ENCODE data around the gene TRAF5. TPM values are rescaled to one million over a fixed set of nuclear protein-coding genes. Genes with fewer than 3 reads are reported as not detected.
"Not testable (repeated sequence)": the region's sequence is repeated elsewhere in the genome, so short reads cannot be mapped to it uniquely, and the experiment has no call there.

Gene TRAF5
- total RNA-seq, 2 donors from 2014 or later = 13.9 to 14.5 TPM

GRCh38 chr1:211411639-211412038 lies 85.0 kb downstream of the TRAF5 start:
- Histone ChIP-seq H3K27me3 (no peaks in the 10 kb centered on the region), H3K4me1 (no peaks in the 10 kb centered on the region), H3K9ac (ENCODE audit: low read depth in 2 of 2, low read length in 2 of 2) (no peak overlapping the region), H3K9me3 (no peaks in the 10 kb centered on the region), H3K27ac (no peak overlapping the region), H3K4me3 (no peak overlapping the region), H3K36me3 (no peaks in the 10 kb centered on the region)
- no peak for DNase-seq
- TF ChIP-seq CTCF (IDR thresholded peaks at IDR 0.05) = no peak
- intact Hi-C loops (cut with DNase I) = loop anchor here (10.0 kb wide), 1 partner anchor 63 kb away; no protein-coding TSS in a partner anchor

GRCh38 chr1:211415700-211416099 lies 89.1 kb downstream of the TRAF5 start:
- Histone ChIP-seq H3K36me3 (no peaks in the 10 kb centered on the region), H3K4me3 (peak overlapping the region; percentile 40), H3K27ac (no peak overlapping the region), H3K4me1 (no peaks in the 10 kb centered on the region), H3K9ac (ENCODE audit: low read depth in 2 of 2, low read length in 2 of 2) (no peak overlapping the region), H3K9me3 (no peaks in the 10 kb centered on the region), H3K27me3 (no peaks in the 10 kb centered on the region)
- no peak for TF ChIP-seq CTCF (IDR thresholded peaks at IDR 0.05)
- no peak for DNase-seq
- intact Hi-C loops (cut with DNase I) = loop anchor here (10.0 kb wide), 1 partner anchor 59 kb away; no protein-coding TSS in a partner anchor

- not testable (repeated sequence) for H3K9me3 ChIP-seq, H3K27ac ChIP-seq, H3K4me1 ChIP-seq, H3K36me3 ChIP-seq, H3K27me3 ChIP-seq
- Histone ChIP-seq H3K4me3 (peak overlapping the region; percentile 40), H3K9ac (ENCODE audit: low read depth in 2 of 2, low read length in 2 of 2) (peak overlapping the region in 1 of 2 donors; percentile 17)
- peak; percentile 26 for DNase-seq
- intact Hi-C loops (cut with DNase I) = loop anchor here (10.0 kb wide), 1 partner anchor 59 kb away; no protein-coding TSS in a partner anchor
Observed at GRCh38 chr1:211416246-211416627, 89.6 kb downstream of the TRAF5 start.

- intact Hi-C loops (cut with DNase I) = loop anchor here (10.0 kb wide), 1 partner anchor 58 kb away; no protein-coding TSS in a partner anchor
- H3K4me3 ChIP-seq = peak overlapping the region; percentile 40
Observed at GRCh38 chr1:211416628-211417323, 90.1 kb downstream of the TRAF5 start.

GRCh38 chr1:211420389-211420788 lies 93.8 kb downstream of the TRAF5 start:
- Histone ChIP-seq H3K27me3 (no peaks in the 10 kb centered on the region), H3K9ac (ENCODE audit: low read depth in 2 of 2, low read length in 2 of 2) (no peak overlapping the region), H3K4me3 (no peak overlapping the region), H3K36me3 (no peaks in the 10 kb centered on the region), H3K4me1 (no peaks in the 10 kb centered on the region), H3K9me3 (no peaks in the 10 kb centered on the region), H3K27ac (no peak overlapping the region)
- intact Hi-C loops (cut with DNase I) = no loop called here
- no peak for DNase-seq
- no peak for TF ChIP-seq CTCF (IDR thresholded peaks at IDR 0.05)

More at GRCh38 chr1:211416628-211417323, 90.1 kb downstream of the TRAF5 start:
- peak overlapping the region; percentile 32 for H3K27ac ChIP-seq
- H3K9me3 ChIP-seq, H3K36me3 ChIP-seq, H3K27me3 ChIP-seq, H3K4me1 ChIP-seq: not testable (repeated sequence)
- peak; percentile 37 for DNase-seq
- H3K9ac ChIP-seq (ENCODE audit: low read depth in 2 of 2, low read length in 2 of 2) = peak overlapping the region in 1 of 2 donors; percentile 17

- Histone ChIP-seq H3K36me3 (no peaks in the 10 kb centered on the region), H3K27me3 (no peaks in the 10 kb centered on the region), H3K4me3 (no peak overlapping the region), H3K9ac (ENCODE audit: low read depth in 2 of 2, low read length in 2 of 2) (no peak overlapping the region), H3K4me1 (no peaks in the 10 kb centered on the region), H3K9me3 (no peaks in the 10 kb centered on the region), H3K27ac (no peak overlapping the region)
- TF ChIP-seq CTCF (IDR thresholded peaks at IDR 0.05) = no peak
- DNase-seq = no peak
- intact Hi-C loops (cut with DNase I) = no loop called here
Observed at GRCh38 chr1:211420845-211421454, 94.3 kb downstream of the TRAF5 start.

Measured in colonic mucosa (tissue), 4 donors.